G401.6 (cell line): Measurements from ENCODE around the gene MYLK3.
"Not testable (repeated sequence)": the region's sequence is repeated elsewhere in the genome, so short reads cannot be mapped to it uniquely, and the experiment has no call there.

Source experiments
- FAIRE-seq: peaks from 2 replicates; lab custom pipeline; 2012; peaks lifted over from hg19 to GRCh38; lab: Jason Lieb, UNC

MYLK3 gene

GRCh38 chr16:46689365-46690280 lies 58.5 kb downstream of the MYLK3 start, which contains the start of gene ORC6:
ORC6 (plus strand) TSS chr16:46689659; CDS start chr16:46689706, 47 bp downstream.
- FAIRE-seq = peak; percentile 95

- no peak for FAIRE-seq
These were observed 59.3 kb downstream of the MYLK3 start, which contains the start of gene VPS35 for GRCh38 chr16:46688654-46689364. VPS35 (minus strand) TSS chr16:46689178; CDS start chr16:46689133, 45 bp downstream.

- FAIRE-seq = no peak
These were observed 60.0 kb downstream of the MYLK3 start for GRCh38 chr16:46688101-46688653.

GRCh38 chr16:46687486-46687885 lies 60.7 kb downstream of the MYLK3 start:
- FAIRE-seq = no peak

GRCh38 chr16:46686815-46687473 lies 61.2 kb downstream of the MYLK3 start:
- no peak for FAIRE-seq

GRCh38 chr16:46681867-46682266 lies 66.3 kb downstream of the MYLK3 start:
- not testable (repeated sequence) for FAIRE-seq

- FAIRE-seq = not testable (repeated sequence)
These were observed 70.2 kb downstream of the MYLK3 start for GRCh38 chr16:46677943-46678342.

GRCh38 chr16:46673320-46674013 lies 74.7 kb downstream of the MYLK3 start:
- peak; percentile 85 for FAIRE-seq

GRCh38 chr16:46662123-46662522 lies 86.0 kb downstream of the MYLK3 start:
- no peak for FAIRE-seq

GRCh38 chr16:46658925-46659324 lies 89.2 kb downstream of the MYLK3 start:
- no peak for FAIRE-seq
